HepG2 (cell line): Measurements from ENCODE around the gene MX2.

Experiments
- CCAR2 ChIP-seq: fragments of 200-400 bp; formaldehyde crosslinking; optimal IDR thresholded peaks from 2 replicates; pipeline ENCODE3; 2018; ENCODE audit warnings: low read depth, mild to moderate bottlenecking, low read length, moderate library complexity
- CTCF ChIP-seq: sonication (generic); formaldehyde crosslinking; IDR thresholded peaks from 2 replicates; pipeline ENCODE4 v1.5.0; 2020; ENCODE audit warnings: mild to moderate bottlenecking, missing genetic modification reagents, moderate library complexity
- KDM3A ChIP-seq: IDR thresholded peaks from 2 replicates; pipeline ENCODE4 v1.6.1; 2018; ENCODE audit warnings: low read depth, missing compliant biosample characterization
- KDM5A ChIP-seq: fragments of 200-600 bp; sonication (generic); IDR thresholded peaks from 2 replicates; pipeline ENCODE4 v1.7.0; 2018; ENCODE audit warnings: antibody characterized with exemption, mild to moderate bottlenecking, low read length, borderline replicate concordance
- NCOR1 ChIP-seq: fragments of 200-600 bp; sonication (generic); IDR thresholded peaks from 2 replicates; pipeline ENCODE4 v1.7.0; 2017; ENCODE audit warnings: antibody characterized with exemption, low read length, borderline replicate concordance
- POLR2A ChIP-seq, 2 experiments: IDR thresholded peaks; 2 replicates each; pipeline ENCODE4 v1.6.1; 2011; ENCODE audit warnings: low read depth in 2 of 2, low read length in 2 of 2, mild to moderate bottlenecking in 1 of 2, moderate library complexity in 1 of 2; ENCODE audit not compliant: insufficient read depth in 1 of 2
- SMYD3 ChIP-seq: sonication (generic); formaldehyde crosslinking; IDR thresholded peaks from 2 replicates; pipeline ENCODE4 v1.8.1; 2023; ENCODE audit warnings: mild to moderate bottlenecking, missing genetic modification reagents
- SNAPC5 ChIP-seq: sonication (generic); formaldehyde crosslinking; IDR thresholded peaks from 2 replicates; pipeline ENCODE4 v1.8.1; 2023; ENCODE audit warnings: mild to moderate bottlenecking, missing genetic modification reagents, borderline replicate concordance
- TARDBP ChIP-seq: sonication (generic); formaldehyde crosslinking; IDR thresholded peaks from 2 replicates; pipeline ENCODE4 v1.8.0; 2022; ENCODE audit warnings: mild to moderate bottlenecking, missing genetic modification reagents
- TOE1 ChIP-seq: sonication (generic); formaldehyde crosslinking; IDR thresholded peaks from 2 replicates; pipeline ENCODE4 v1.4.0; 2020; ENCODE audit warnings: mild to moderate bottlenecking, missing genetic modification reagents
- YEATS2 ChIP-seq: sonication (generic); formaldehyde crosslinking; IDR thresholded peaks from 2 replicates; pipeline ENCODE4 v1.4.0; 2020; ENCODE audit warnings: missing genetic modification reagents, borderline replicate concordance
- ZNF160 ChIP-seq: sonication (generic); formaldehyde crosslinking; IDR thresholded peaks from 2 replicates; pipeline ENCODE4 v1.8.0; 2022; ENCODE audit warnings: mild to moderate bottlenecking, inconsistent platforms, missing genetic modification reagents
- TF ChIP-seq, protein P1 (sequence below), 2 experiments: sonication (generic) in 1 of 2; formaldehyde crosslinking in 1 of 2; IDR thresholded peaks; 2 replicates each; pipeline versions ENCODE4 v1.5.1 to v1.6.1; 2011 to 2020; ENCODE audit warnings: borderline replicate concordance in 1 of 2, low read depth in 1 of 2, low read length in 1 of 2, mild to moderate bottlenecking in 1 of 2, missing genetic modification reagents in 1 of 2, moderate library complexity in 1 of 2

GRCh38 chr21:41399246-41399800, 37.5 kb downstream of the MX2 start:
- TF ChIP-seq SMYD3 (no peak), NCOR1 (no peak), TARDBP (CRISPR knock-in tag) (no peak), CCAR2 (no peak), POLR2A (IDR thresholded peaks at IDR 0.05; ENCODE audit: insufficient read depth in 1 of 2, low read depth in 2 of 2, low read length in 2 of 2) (no peak), CTCF (no peak), YEATS2 (CRISPR knock-in tag) (no peak), SNAPC5 (no peak), TOE1 (no peak), KDM3A (no peak), KDM5A (no peak), ZNF160 (CRISPR knock-in tag) (no peak)
- TF ChIP-seq, protein P1, sequence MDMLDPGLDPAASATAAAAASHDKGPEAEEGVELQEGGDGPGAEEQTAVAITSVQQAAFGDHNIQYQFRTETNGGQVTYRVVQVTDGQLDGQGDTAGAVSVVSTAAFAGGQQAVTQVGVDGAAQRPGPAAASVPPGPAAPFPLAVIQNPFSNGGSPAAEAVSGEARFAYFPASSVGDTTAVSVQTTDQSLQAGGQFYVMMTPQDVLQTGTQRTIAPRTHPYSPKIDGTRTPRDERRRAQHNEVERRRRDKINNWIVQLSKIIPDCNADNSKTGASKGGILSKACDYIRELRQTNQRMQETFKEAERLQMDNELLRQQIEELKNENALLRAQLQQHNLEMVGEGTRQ (IDR thresholded peaks at IDR 0.05; ENCODE audit: low read depth, low read length): no peak
- TF ChIP-seq, protein P1 (CRISPR knock-in tag; IDR thresholded peaks at IDR 0.05; ENCODE audit: borderline replicate concordance): no peak
